ENCODE measurements around the gene BANF2.
"Not testable (repeated sequence)": the region's sequence is repeated elsewhere in the genome, so short reads cannot be mapped to it uniquely, and the experiment has no call there.

BANF2 gene

DNA sequence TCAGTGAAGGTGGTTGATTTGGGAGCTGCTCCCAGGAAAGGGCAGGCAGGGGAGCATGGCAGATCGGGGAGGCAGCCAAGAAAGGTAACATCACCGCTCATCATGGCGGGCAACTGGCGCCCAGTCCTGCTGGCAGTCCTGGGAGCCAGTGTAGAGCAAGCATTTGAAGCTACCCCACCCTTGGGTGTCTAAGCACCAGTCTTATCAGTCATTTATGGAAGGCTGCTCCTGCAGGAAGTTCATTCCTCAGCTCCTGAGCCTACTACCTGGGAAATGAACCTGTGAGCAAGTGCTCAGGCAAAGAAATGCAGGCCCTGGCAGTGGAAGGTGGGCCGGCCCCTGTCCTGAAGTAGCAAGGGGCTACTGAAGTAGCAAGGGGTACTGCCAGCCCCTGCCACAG, 41.5 kb downstream of the BANF2 start:
- DNase-seq: no peak

DNA sequence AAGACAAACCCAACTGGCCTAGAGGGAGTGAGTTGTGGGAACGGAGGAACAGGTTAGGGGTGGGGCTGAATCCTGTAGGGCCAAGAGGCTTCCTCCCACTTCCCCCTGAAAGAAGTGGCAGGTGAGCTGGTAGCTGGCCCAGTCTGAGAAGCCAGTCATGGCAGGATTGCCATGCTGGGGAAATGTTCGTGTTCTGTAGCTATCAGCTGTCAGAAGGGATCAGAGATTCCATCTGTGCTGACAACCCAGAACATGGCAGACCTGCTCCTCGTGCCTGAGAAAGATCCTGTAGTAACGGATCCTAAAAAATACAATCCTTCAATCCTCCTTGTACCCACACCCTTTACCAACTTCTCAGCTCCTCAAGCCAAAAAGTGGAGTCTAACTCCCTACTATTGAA, 43.0 kb downstream of the BANF2 start:
- DNase-seq: no peak

DNA sequence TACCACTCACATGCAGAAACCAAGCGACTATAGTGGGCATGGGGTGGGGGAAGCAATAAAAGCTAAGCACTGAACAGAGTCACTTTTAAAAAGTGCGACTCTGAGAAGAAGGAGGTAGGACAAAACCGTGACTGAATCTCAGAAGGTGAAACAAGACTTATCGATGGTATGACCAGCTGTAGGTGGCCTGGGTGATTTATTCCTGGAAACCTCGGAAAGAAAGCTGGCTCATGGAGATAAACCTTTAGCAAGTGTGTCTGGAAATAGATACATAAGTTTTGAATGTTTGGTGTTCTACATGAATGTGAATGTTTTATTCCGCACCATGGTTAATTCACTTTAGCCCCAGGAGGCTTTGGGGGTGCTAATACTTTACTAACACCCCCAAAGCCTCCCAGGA, 43.9 kb downstream of the BANF2 start:
- DNase-seq: no peak

DNA sequence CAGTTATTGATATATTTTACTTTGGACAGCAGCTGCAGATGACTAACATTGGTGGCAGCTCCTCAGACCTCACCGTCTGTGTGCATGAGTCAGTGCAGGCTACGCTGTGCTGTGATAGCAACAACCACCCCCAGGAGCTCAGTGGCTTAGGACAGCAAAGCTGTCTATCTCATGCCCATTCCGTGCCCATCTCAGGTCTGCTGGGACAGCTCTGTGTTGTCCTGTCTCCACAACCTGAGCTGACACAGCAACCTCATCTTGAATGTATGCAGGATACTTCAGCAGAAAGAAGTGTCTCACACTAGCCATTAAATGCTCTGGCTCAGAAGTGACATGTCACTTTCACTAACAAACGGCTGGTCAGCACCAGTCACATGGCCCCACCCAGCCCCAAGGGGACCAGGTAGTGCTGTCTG, 47.7 kb downstream of the BANF2 start:
- DNase-seq: no peak

DNA sequence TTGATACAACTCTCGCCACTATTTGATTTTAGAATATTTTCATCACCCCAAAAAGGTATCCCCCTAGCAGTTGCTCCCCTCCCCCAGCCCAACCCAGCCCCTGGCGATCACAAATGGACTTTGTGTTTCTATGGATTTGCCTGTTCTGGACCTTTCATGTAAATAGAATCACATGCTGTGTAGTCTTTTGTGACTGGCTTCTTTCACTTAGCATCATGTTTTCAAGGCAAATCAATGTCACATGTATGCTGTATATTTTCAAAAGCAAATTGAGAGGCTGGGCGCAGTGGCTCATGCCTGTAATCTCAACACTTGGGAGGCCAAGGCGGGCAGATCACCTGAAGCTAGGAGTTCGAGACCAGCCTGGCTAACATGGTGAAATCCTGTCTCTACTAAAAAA, 48.5 kb downstream of the BANF2 start:
- DNase-seq: no peak

DNA sequence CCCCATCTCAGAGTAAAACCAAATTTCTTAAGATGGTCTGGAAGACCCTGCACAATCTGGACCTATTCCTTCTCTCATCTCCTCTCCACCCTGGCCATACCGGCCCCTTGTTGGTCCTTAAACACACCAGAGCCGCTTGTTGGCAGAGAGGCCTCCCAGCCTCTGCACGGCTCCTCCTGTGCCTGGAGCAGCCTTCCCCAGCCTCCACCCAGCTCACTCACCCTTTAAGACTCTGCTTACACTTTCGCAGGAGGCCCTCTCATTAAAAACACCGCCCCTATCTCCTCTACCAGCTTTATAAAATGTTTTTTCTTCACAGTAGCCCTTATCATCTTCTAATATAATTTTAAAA, 49.8 kb downstream of the BANF2 start:
- no peak for DNase-seq

DNA sequence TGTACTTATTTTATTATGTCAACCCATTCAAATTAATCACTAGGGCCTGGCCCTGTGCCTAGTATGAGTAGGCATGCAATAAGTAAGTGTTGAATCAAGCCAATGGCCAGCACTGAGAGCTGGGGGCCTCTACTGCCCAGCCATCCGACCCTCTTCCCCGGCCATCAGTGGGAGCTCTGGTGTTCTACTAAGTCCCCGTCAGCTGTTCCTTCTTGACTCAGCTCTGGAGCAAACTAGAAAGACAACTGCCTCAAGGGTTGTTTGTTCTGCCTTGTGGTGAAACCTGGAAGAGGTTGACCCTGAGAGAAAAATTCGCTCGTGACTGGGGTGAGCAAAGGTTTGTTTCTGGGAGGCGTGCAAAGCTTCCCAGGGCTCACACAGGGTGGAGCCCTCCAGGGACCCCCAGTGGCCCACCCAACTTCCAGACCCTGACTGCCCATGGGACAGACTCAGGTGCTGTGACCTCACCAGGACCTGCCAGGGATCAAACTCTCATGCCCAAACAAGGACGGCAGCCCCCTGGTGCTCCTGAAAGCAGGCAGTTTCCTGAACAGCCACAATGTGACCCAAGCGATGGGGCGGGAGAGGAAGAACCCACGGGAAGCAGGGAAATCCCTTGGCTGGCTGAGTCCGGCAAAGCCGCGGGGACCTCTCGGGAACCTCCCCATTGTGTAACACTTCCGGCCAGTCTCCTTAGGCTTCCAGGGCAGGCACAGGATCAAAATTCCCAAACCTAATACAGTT, 50.4 kb downstream of the BANF2 start:
- no peak for DNase-seq

DNA sequence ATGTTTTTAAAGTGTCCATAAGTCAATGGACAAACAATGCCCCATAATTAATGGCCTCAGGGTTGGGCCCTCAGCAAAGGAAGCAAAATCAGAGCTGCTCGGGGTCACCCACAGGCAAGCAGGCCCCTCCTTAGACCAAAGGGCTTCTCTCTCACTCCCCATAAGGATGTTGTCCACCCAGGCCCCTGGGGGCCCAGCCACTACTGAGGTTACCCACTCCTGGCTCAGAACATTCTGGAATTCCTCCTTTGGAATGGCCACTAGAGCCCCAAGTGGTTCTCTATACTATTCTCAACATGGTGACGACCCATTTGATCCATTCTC, 50.9 kb downstream of the BANF2 start:
- DNase-seq: no peak

DNA sequence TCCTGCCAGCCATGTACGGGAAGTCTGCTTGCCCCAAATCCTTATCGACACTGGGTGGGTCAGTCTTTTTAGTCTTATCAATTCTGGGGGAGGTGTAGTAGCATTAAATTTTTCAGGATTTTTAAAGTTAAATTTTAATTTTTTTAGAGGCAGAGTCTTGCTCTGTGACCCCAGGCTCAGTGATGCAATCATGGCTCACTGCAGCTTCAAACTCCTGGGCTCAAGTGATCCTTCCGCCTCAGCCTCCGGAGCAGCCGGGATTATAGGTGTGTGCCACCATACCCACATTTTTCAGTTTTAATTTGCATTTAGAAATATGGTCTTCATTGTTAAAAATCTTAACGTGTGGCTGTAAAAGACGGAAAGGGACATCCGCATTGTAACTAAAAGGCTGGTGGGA, 51.9 kb downstream of the BANF2 start:
- no peak for DNase-seq

DNA sequence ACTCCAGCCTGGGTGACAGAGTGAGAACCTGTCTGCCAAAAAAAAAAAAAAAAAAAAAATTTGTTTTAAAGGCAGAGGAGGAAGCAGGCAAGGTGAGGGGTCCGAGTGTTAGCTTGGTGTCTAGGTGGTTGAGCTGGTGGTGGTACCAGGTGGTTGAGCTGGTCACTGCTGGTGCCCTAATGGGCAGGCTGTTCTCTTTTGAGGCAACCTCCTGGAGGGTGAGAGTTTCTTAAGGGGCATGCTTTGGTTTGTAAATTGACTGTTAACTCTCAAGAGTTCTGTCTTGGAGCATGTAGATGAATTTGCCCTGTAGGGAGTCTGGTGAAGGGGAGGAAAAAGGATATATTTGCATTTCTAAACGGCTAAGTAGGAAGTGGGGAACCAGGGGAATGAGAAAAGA, 52.7 kb downstream of the BANF2 start:
- no peak for DNase-seq

DNA sequence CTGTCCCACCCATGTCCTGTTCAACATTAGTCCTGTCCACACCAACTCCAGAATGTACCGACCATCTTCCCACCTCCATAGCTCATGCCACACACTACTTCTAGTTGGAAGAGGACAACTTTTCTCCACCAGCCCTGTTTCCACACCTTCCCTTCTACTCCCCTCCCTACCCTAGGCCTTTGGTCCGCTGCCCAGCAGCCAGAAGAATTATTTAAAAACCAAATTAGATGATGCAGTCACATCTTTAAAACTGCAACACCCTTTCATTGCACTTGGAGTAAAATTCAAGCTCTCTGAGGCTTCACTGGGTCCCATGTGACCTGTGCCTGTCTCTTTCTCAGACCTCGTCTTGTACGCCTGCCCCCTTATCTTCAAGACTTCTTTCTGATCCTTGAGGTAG, 53.8 kb downstream of the BANF2 start:
- no peak for DNase-seq

DNA sequence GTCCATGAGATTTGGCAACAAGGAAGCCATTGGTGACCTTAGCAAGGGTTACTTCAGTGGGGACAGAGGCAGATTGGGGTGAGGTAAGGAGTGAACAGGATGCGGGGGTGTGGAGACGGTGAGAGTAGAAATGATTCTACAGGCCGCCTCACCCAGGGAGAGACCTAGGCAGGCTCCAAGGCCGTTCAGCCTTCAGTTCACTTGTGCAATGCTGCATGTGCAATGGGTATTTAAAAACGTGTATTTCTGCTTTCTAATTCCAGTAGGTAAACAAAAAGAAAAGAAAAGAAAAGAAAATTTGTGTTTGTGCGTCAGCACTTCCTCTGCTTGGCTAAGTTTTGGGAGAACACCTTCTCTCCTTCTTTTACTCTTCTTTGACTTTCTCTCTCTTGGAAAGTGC, 56.8 kb downstream of the BANF2 start:
- DNase-seq: no peak

DNA sequence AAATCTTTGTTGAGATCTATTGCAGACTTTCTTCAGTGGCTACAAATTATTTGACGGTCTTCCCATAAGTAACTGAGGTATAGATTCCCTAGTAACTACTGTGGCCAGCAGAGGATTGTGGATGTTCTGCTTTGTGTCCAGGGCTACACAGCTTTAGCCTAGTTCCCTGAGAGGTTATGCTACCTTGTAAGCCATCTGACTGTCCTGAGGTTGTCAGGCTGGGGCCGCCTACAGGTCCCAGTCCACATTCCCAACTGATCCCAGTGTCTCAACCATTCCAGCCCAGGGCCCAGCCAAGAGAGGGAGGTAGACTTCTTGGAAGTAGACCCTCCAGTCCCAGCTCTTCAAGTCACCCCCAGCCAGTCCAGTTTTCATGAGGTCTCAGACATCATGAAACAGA, 57.7 kb downstream of the BANF2 start:
- DNase-seq: no peak

DNA sequence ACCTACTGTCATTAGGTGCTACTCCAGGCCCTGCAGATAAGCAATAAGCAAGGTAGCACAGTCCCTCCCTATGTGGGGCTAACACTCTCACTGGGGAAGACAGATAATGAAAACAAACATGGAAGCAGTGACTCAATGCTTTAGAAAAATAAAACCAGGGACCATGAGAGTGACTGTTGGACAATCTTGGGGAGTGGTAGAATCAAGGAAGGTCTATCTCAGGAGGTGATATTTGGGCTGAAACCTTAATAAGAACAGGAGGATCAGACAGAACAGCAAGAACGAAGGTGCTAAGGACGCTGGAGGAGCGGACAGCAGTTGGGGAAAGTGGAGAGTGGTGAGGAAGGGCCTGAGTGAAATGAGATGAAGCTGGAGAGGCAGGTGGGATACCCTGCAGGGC, 58.2 kb downstream of the BANF2 start:
- DNase-seq: no peak

DNA sequence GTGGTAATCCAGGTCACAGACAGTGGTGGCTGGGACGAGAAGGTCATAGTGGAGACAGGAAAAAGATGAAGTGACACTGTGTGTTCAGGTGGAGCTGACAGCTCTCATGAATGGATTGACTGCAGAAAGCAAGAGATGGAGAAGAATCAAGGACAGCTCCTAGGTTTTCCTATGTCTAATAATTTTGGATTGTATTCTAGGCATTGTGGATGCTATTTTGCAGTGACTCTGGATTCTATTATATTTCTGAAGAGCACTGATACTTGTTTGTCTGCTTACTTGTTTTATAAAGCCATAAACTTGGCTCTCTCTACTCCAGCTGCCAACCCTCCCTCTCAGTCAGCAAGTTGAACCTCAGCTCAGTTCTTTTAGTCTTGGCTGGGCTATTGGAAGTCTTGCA, 58.7 kb downstream of the BANF2 start:
- no peak for DNase-seq

DNA sequence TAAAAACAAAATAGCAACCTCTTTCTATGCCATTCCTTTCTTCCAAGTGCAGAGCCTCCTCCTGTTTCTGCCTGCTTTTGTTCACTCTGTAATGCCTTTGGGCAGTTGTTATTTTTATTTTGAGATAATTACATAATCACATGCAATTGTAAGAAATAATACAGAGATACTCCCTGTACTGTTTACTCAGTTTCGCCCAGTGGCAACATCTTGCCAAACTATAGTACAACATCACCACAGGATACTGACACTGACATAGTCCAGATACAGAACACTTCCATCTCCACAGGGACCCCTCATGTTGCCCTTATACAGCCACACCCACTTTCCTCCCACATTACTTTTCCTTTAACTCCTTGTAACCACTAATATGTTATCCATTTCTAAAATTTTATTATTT, 59.7 kb downstream of the BANF2 start:
- no peak for DNase-seq

DNA sequence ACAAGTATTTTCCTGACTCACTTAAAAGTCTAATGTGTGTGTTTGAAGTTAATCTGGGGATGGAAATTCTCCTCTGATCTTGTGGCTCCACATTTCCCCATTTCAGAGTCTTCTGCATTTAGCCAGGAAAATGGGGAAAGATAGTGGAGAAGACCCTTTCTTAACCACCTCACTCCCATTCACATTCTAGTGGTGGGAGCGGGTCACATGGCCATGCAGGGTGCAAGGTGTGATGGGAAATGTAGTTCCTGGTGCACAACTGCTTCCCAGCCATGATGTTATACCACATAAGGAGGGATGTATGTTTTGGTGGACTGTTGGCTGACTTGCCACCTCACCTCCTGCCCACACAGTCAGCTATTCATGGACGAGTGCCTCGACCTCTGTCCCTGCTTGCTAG, 61.8 kb downstream of the BANF2 start:
- DNase-seq: no peak

DNA sequence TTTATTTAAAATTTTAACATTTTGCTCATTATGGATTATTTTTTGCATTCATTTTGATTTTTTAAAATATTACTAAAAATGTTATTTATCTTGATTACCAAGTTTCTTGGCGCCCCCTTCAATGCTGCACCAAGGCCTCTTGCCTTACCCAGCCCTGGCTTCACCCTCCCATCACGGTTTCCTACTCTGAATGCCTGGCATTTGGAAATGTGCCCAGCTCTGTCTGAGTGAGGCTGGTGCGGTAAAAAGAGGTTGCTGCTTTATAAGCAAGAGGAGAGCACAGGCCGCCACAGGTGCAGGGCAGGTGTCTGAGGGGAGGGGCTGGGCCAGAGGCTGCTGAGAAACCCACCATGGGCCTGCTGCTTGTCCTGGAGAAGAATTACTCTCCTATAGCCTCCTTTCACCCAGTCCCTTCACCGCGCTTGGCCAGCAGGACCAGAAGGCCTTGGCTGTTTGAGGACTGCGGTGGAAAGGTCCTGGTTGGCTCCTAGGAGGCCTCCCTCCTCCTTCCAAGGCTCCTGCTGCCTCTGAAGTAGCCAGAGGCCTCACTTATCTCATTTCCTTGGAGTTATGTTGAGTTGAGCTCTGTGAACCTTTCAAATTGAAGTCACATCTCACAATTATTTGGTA, 62.6 kb downstream of the BANF2 start:
- DNase-seq: no peak

DNA sequence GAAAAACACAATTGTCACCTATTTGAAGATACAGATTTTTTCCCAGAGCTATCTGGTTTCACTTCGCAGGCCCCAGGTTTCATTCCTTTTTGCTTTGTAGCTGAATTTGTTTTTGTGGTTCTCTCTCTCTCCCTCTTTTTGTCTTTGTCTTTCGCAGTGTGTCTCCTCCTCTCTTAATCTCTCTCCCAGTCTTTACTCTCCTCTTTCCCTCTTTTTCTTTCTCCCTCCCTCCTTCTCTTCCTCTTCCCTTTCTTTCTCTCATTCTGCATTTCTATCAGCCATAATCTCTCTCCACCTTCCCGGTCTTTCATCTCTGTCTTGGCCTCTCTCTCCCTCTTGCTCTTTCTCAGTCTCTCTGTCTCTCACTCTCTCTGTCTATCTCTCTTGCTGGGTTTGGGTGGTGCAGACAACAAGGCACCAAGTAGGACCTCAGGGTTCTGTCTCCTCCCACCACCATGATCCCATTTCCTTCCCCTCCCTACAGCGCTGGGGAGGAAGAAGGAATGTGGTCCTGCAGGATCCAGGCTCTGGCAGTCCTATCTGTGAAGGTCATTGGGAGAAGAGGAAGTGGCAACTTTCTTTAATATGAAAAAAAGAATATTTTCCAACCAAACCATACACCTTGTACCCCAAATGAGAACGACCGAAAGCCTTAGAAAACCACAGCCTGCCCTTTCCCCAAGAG, 63.2 kb downstream of the BANF2 start:
- DNase-seq: no peak

DNA sequence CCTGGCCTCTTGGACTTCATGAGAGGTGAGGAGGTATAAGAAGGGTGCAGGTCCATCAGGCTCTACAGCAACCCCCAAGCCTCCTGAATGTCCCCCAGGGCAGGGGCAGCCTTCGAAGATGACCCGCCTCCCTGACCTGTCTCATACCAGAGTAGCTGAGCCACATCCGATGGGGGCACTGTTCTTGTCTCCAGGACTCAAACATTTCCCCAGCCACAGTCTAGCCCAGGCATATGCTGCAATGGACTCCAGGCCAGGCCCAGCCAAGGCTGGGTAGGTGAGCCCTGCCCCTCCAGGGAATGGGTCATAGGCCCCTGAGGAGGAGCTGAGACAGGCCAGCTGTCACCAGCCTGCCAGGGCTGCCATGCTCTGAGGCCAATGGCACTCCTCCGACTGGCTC, 65.3 kb downstream of the BANF2 start:
- DNase-seq: no peak

DNA sequence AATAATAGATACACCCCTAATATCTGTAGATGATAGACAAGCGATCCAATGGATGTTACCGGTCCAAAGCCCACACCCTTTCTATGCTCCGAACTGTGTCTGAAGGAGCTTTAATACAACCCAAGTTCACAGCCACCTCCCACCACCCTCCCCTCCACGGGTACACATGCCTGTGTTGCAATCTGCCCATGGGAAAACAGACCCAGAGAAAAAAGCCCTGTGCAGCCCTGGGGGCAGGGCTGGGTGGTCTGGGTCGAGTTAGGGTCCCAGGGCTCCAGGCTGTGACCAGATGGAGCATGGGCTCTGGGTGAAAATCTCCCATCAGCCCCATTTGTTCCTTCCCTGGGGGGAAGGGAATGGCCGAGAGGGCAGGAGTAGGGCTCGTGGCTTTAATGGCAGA, 65.8 kb downstream of the BANF2 start:
- DNase-seq: no peak

DNA sequence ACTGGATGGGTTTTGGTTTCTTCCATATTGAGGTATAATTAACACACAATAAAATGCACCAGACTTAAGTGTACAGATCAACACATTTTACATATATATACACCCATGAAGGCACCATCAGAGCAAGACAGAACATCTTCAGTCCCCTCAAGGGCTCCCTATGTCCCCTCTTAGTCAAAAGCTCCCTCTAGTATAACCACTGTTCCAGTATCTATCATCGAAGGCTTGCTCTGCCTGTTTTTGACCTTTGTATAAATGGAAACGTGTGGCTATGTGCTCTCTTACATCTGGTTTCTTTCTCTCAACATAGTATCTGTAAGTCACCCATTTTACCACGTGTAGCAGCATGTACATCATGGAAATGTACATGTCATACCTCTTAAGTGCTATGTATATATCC, 66.5 kb downstream of the BANF2 start:
- DNase-seq: no peak

DNA sequence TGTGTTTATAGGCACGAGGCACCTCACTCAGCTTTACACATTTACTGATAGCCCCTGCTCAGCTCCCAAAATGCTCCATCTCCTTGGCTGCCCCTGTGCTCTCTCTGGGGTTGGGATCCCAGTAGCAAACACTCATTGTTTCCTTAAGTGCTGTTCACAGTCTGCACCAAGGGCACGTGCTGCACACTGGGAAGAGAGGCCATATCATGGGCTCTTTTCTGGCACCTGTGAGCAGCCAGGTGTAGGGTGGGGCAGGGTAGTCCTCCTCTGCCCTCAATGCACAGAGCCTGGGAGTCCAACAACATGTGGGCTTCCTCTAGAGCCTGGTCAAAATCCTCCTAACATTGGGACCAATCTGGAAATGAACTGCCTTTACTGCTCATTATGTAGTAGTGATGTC, 67.9 kb downstream of the BANF2 start:
- DNase-seq: no peak

DNA sequence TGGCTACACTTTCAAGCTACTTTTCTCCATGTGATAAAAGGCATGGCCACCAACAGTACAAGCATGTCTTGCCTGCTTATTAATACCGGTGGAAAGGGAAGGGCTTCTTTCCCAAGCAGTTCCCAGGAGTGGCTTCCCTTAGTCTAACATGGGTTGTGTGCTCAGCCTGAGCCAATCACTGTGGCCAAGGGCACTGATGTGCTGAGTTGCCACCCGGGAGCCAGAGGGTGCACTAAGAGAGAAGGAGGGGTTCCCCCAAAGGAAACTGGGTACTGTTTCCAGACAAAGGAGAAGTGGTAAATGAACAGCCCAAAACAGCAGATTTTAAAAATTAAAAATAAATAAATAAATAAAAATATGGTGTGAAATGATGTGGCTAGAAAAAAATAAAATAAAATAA, 68.5 kb downstream of the BANF2 start:
- no peak for DNase-seq

DNA sequence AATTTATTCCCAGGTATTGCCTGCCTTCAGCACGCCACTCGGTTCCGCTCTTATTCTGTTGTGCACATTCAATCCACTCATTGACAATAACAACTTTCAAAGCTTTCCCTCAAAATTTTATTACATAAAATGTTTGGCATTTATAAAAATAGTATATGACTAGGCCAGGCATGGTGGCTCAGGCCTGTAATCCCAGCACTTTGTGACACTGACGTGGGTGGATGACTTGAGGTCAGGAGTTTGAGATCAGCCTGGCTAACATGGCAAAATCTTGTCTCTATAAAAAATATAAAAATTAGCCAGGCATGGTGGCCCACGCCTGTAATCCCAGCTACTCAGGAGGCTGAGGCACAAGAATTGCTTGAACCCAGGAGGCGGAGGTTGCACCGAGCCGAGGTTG, 70.0 kb downstream of the BANF2 start:
- not testable (repeated sequence) for DNase-seq

Measured in activated CD4-positive, alpha-beta T cell treated with anti-CD3 and anti-CD28 coated beads for 1 hour (primary cell).